ENCODE results near the gene THOC7. TPM values are rescaled to one million over a fixed set of nuclear protein-coding genes. Genes with fewer than 3 reads are reported as not detected.

THOC7 gene
- total RNA-seq = 10 to 100 TPM; 28.0 to 48.8 (median 40.1) TPM

- no peaks in the 10 kb centered on the region for H3K27me3 ChIP-seq
- peaks cover 5% of the 10 kb centered on the region for H3K36me3 ChIP-seq
- H3K4me1 ChIP-seq = peaks cover 28% of the 10 kb centered on the region
- DNase-seq (ENCODE audit: low spot score in 2 of 2) = peak; percentile 77 to 87
- no peaks in the 10 kb centered on the region for H3K9me3 ChIP-seq
- H3K4me3 ChIP-seq = peak within 1 kb of the TSS; percentile 81
- 3% methylated on average over 25 of the region's 98 CpGs for WGBS
- peak in 1 of 2 donors; percentile 34 for TF ChIP-seq POLR2A (IDR thresholded peaks at IDR 0.05)
- no peak for TF ChIP-seq CTCF (IDR thresholded peaks at IDR 0.05)
- H3K27ac ChIP-seq = peak within 1 kb of the TSS; percentile 92
These were observed at the start of gene THOC7, which contains the start of gene ATXN7 for GRCh38 chr3:63863150-63864007. TSS of gene THOC7 (minus strand) at chr3:63863805. CDS start at chr3:63863790, 15 bp downstream. TSS of gene ATXN7 (plus strand) at chr3:63863867. CDS start at chr3:63912599, 48,732 bp downstream.

GRCh38 chr3:63912768-63913588 is 49.4 kb upstream of the THOC7 start:
- H3K36me3 ChIP-seq = peaks cover 14% of the 10 kb centered on the region
- no peaks in the 10 kb centered on the region for H3K9me3 ChIP-seq
- DNase-seq (ENCODE audit: low spot score in 2 of 2) = peak; percentile 83 to 90
- H3K27me3 ChIP-seq = no peaks in the 10 kb centered on the region
- 9% methylated on average over 12 of the region's 46 CpGs for WGBS
- no peak for TF ChIP-seq POLR2A (IDR thresholded peaks at IDR 0.05)
- no peak for TF ChIP-seq POLR2AphosphoS5 (IDR thresholded peaks at IDR 0.05)
- TF ChIP-seq EP300 (IDR thresholded peaks at IDR 0.05) = no peak
- no peak for TF ChIP-seq CTCF (IDR thresholded peaks at IDR 0.05)
- H3K4me3 ChIP-seq = peak overlapping the region; percentile 92
- H3K4me1 ChIP-seq = peaks cover 29% of the 10 kb centered on the region
- H3K27ac ChIP-seq = peak overlapping the region; percentile 97

- WGBS = 0% methylated on average over 18 of the region's 115 CpGs
- H3K9me3 ChIP-seq = no peaks in the 10 kb centered on the region
- no peaks in the 10 kb centered on the region for H3K27me3 ChIP-seq
- peak within 1 kb of the TSS; percentile 97 for H3K27ac ChIP-seq
- H3K4me3 ChIP-seq = peak within 1 kb of the TSS; percentile 92
- peak; percentile 95 to 97 for DNase-seq (ENCODE audit: low spot score in 2 of 2)
- peaks cover 29% of the 10 kb centered on the region for H3K4me1 ChIP-seq
- peaks cover 9% of the 10 kb centered on the region for H3K36me3 ChIP-seq
- TF ChIP-seq POLR2AphosphoS5 (IDR thresholded peaks at IDR 0.05) (peak in 1 of 3 donors; percentile 20), CTCF (IDR thresholded peaks at IDR 0.05) (no peak), POLR2A (IDR thresholded peaks at IDR 0.05) (peak in 1 of 2 donors; percentile 76), EP300 (IDR thresholded peaks at IDR 0.05) (no peak)
These were observed 48.5 kb upstream of the THOC7 start, which contains the start of gene SCAANT1 for GRCh38 chr3:63911873-63912767. TSS of gene SCAANT1 (minus strand) at chr3:63912383.

- Histone ChIP-seq H3K27ac (peak overlapping the region; percentile 97), H3K9me3 (no peaks in the 10 kb centered on the region), H3K36me3 (peaks cover 3% of the 10 kb centered on the region), H3K27me3 (no peaks in the 10 kb centered on the region), H3K4me3 (peak overlapping the region; percentile 92), H3K4me1 (peaks cover 29% of the 10 kb centered on the region)
- no peak for TF ChIP-seq CTCF (IDR thresholded peaks at IDR 0.05)
- no peak for TF ChIP-seq POLR2AphosphoS5 (IDR thresholded peaks at IDR 0.05)
- TF ChIP-seq EP300 (IDR thresholded peaks at IDR 0.05) = no peak
- no peak for TF ChIP-seq POLR2A (IDR thresholded peaks at IDR 0.05)
- WGBS = 0% methylated on average over 10 of the region's 18 CpGs
- no peak for DNase-seq (ENCODE audit: low spot score in 2 of 2)
These were observed 47.9 kb upstream of the THOC7 start for GRCh38 chr3:63911509-63911872.

Data from suprapubic skin (tissue), 4 donors.